Measurements from ENCODE around the gene PRKAR1B.

Gene PRKAR1B

GRCh38 chr7:521221-522070, 205.6 kb downstream of the PRKAR1B start:
- DNase-seq (ENCODE audit: low read depth): no peak

GRCh38 chr7:520503-521161, 206.4 kb downstream of the PRKAR1B start:
- no peak for DNase-seq (ENCODE audit: low read depth)

GRCh38 chr7:519484-520390, 207.3 kb downstream of the PRKAR1B start, which contains the start of gene PDGFA:
Gene PDGFA, minus strand, starts transcription at chr7:519846. Its CDS starts 845 bp downstream, at chr7:519001.
- no peak for DNase-seq (ENCODE audit: low read depth)

GRCh38 chr7:518630-519483, 208.2 kb downstream of the PRKAR1B start:
- no peak for DNase-seq (ENCODE audit: low read depth)

- no peak for DNase-seq (ENCODE audit: low read depth)
Measured at GRCh38 chr7:517774-518629, 209.1 kb downstream of the PRKAR1B start.

- DNase-seq (ENCODE audit: low read depth): no peak
Measured at GRCh38 chr7:516606-517456, 210.2 kb downstream of the PRKAR1B start.

- DNase-seq (ENCODE audit: low read depth): no peak
Measured at GRCh38 chr7:516216-516605, 210.9 kb downstream of the PRKAR1B start.

- DNase-seq (ENCODE audit: low read depth): no peak
Measured at GRCh38 chr7:515628-516027, 211.5 kb downstream of the PRKAR1B start.

GRCh38 chr7:514651-515598, 212.2 kb downstream of the PRKAR1B start:
- DNase-seq (ENCODE audit: low read depth): no peak

- DNase-seq (ENCODE audit: low read depth): no peak
Measured at GRCh38 chr7:514242-514641, 212.8 kb downstream of the PRKAR1B start.

GRCh38 chr7:513521-514166, 213.4 kb downstream of the PRKAR1B start:
- no peak for DNase-seq (ENCODE audit: low read depth)

- DNase-seq (ENCODE audit: low read depth): no peak
Measured at GRCh38 chr7:512541-513311, 214.4 kb downstream of the PRKAR1B start.

- DNase-seq (ENCODE audit: low read depth): no peak
Measured at GRCh38 chr7:512146-512510, 215.0 kb downstream of the PRKAR1B start.

- no peak for DNase-seq (ENCODE audit: low read depth)
Measured at GRCh38 chr7:511476-512145, 215.5 kb downstream of the PRKAR1B start.

GRCh38 chr7:510782-511281, 216.2 kb downstream of the PRKAR1B start:
- no peak for DNase-seq (ENCODE audit: low read depth)

- no peak for DNase-seq (ENCODE audit: low read depth)
Measured at GRCh38 chr7:510131-510481, 217.0 kb downstream of the PRKAR1B start.
